HG02943 (cell line): Measurements from ENCODE around the gene LYZ.
"Not testable (repeated sequence)": the region's sequence is repeated elsewhere in the genome, so short reads cannot be mapped to it uniquely, and the experiment has no call there.

Source experiments
- ATAC-seq: cut with Tn5 transposase; IDR thresholded peaks from one replicate; pipeline ENCODE4 v1.9.1; 2021; ENCODE audit warnings: mild to moderate bottlenecking, low read depth, moderate library complexity; ENCODE audit not compliant: unreplicated experiment

Gene LYZ

GRCh38 chr12:69348162-69348938, at the start of gene LYZ:
Gene LYZ (plus strand): TSS chr12:69348381. CDS start chr12:69348409, 28 bp downstream.
- ATAC-seq: no peak

DNA sequence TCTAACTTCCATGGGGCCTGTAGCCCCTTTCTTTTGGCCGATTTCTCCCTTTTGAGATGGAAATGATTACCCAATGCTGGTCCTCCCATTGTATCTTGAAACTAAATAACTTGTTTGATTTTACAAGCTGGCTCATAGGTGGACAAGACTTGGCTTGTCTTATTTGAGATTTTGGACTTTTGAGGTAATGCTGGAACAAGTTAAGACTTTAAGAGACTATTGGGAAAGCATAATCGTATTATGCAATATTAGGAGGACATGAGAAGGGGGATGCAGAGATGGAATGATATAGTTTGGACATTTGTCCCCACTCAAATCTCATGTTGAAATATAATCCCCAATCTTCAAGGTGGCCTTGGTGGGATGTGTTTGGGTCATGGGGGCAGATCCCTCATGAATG, 49.2 kb upstream of the LYZ start:
- no peak for ATAC-seq

- ATAC-seq: no peak
Measured at GRCh38 chr12:69304284-69304683, 43.9 kb upstream of the LYZ start.

- no peak for ATAC-seq
Measured at GRCh38 chr12:69309461-69309860, 38.7 kb upstream of the LYZ start.

- no peak for ATAC-seq
Measured at GRCh38 chr12:69313209-69313608, 35.0 kb upstream of the LYZ start.

DNA sequence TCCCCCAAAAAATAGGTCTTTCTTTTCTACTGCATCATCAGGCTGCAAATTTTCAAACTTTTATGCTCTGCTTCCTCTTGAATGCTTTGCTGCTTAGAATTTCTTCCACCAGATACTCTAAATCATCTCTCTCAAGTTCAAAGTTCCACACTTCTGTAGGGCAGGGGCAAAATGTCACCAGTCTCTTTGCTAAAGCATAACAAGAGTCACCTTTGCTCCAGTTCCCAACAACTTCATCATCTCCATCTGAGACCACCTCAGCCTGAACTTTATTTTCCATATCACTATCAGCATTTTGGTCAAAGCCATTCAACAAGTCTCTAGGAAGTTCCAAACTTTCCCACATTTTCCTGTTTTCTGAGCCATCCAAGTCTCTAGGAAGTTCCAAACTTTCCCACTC, 31.4 kb upstream of the LYZ start:
- ATAC-seq: not testable (repeated sequence)

DNA sequence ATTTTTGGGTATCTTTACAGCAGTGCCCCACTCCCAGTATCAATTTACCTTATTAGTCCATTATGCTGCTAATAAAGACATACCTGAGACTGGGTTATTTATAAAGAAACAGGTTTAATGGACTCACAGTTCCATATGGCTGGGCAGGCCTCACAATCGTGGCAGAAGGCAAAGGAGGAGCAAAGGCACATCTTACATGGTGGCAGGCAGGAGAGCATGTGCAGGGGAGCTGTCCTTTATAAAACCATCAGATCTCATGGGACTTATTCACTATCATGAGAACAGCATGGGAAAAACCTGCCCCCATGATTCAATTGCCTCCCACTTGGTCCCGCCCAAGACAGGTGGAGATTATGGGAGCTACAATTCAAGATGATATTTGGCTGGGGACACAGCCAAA, 30.9 kb upstream of the LYZ start:
- not testable (repeated sequence) for ATAC-seq

DNA sequence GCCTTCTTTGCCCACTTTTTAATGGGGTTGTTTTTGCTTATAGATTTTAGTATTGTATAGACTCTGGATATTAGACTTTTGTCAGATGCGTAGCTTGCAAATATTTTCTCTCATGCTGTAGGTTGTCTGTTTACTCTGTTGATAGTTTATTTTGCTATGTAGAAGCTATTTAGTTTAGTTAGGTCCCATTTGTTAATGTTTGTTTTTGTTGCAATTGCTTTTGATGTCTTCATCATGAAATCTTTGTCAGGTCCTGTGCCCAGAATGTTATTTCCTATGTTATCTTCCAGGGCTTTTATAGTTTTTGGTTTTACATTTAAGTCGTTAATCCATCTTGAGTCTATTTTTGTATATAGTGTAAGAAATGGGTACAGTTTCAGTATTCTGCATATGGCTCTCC, 30.0 kb upstream of the LYZ start:
- no peak for ATAC-seq

DNA sequence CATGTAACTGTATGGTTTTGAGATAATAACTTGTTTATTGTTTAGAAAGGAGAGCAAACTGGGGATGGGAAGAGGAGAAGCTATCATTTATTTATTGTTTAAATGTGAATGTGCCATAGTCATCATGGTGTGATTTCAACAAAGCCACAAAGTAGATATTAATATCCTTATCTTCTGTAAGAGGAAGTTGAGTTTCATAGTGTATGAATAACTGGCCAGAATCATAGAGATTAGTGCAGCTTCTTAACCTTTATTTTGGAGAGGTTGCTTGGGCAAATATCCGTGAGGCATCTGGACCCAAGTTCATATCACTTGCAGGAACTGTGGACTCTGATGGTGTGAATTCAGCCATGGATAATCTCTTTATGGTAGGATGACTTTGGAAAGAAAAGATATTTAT, 26.8 kb upstream of the LYZ start:
- no peak for ATAC-seq

DNA sequence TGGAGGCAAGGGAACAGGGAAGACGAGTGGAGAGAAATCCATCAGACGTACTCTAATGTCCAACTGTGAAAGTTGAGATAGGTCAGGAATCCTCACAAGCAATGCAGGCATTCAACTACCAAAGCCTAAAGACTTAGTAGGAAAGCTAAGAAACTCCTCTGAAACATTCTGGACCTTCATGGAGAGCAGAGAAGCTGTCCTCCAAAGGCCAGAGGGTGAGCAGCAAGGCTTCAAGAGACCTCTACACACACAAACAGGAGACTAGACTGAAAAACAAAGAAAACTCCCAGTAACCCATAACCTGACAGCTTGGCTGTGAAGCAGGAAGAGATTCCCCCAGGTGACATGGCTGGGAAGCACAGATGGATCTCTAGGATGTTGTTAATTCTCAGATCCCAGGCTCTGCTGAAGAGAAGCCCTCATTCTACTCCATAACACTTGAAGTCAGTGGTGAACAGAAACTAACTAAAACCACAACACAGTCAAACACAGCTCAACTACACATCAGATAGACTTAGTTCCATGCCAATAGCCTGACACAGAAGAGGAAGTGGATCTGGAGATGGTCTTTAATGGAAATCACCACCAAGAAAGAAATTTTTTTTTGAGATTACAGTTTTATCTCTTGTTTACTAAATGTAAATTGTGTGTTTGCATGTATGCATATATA, 23.2 kb upstream of the LYZ start:
- ATAC-seq: peak; percentile 87

- no peak for ATAC-seq
Measured at GRCh38 chr12:69328426-69328825, 19.8 kb upstream of the LYZ start.

GRCh38 chr12:69329669-69330428, 18.3 kb upstream of the LYZ start:
- ATAC-seq: no peak

- ATAC-seq: peak; percentile 78
Measured at GRCh38 chr12:69330475-69331473, 17.4 kb upstream of the LYZ start.

DNA sequence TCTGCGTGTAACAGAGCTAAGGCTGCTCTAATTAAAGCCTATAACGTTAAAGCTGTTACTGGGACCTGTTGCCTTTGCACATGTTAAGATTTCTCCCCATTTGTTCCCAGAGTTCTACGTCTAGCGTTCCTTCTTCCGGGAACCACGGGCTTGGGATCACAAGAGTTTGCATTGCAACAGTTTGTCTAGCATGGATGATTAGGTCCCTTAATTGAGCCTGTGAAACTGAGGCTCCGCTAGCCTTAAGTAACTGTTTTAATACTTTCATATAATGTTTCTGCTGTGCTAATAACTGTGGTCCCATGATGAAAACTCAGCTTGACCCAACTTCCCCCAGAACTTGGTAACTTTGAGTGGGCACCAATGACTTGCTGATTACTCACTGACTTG, 16.7 kb upstream of the LYZ start:
- no peak for ATAC-seq

DNA sequence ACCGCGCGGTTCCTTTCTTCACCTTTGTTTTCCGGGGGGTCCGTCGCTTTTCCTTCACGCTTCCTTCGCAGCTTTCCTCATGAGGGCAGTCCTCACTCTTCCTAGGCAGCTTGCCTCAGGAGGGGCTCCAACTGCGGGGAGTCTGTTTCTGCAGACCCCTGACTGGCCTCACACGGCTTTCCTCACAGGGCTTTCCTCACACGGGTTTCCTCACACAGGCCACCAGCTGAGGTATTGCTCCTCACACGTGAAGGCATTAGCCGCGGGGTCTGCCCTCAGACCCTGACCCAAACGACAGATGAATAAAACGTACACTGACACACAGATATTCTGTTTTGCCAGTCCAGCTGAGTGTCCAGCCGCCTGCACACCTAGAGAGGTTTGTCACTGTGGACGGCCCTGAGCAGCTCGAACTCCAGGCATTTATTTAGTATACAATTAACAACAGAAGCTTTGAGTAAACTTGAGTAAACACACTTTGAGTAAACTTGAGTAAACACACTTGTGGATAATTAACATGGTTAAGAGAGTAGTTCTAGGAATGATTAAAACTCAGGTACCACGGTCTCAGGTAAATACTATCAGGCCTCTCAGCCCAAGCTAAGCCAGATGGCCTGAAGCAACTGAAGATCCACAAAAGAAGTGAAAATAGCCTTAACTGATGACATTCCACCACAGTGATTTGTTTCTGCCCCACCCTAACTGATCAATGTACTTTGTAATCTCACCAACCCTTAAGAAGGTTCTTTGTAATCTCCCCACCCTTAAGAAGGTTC, 16.1 kb upstream of the LYZ start:
- no peak for ATAC-seq

DNA sequence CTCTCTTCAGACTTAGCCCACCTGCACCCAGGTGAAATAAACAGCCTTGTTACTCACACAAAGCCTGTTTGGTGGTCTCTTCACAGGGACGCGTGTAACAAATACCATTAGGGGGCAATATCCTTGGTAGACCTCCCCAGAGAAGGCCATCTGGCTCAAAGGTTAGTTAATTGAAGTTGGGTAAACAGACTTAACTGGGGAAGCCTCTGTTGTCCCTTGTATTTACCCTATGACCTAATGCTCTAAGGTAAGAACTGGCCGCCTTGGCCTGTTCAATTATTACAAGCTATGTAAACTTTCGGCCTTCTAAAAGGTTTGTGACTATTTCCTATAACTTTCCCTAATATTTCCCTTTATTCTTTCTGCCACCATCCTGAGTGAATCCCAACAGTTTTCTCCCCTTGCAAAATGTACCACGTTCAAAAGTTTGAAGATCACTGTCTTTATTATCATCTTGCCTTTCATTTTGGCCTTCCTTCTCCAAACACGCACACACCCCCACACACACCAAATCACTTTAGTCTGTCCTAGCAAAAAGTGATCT, 15.3 kb upstream of the LYZ start:
- no peak for ATAC-seq

DNA sequence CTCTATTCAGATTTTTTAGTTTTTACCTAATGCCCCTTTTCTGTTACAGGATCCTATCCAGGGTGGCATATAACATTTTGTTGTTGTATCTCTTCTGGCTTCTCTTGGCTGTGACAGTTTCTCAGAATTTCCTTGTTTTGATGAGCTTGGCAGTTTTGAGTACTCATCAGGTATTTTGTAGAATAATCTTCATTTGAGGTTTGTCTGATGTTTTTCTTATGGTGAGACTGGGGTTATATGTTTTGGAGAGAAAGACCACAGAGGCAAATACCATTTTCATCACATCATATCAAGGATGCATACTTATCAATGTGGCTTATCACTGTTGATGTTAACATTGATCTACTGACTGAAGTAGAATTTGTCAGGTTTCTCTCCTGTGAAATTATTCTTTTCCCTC, 14.0 kb upstream of the LYZ start:
- no peak for ATAC-seq

- no peak for ATAC-seq
Measured at GRCh38 chr12:69337311-69338090, 10.7 kb upstream of the LYZ start.
